Prostate gland (tissue), 2 donors: ENCODE results near the gene SH3GL3.

Source experiments
- POLR2A ChIP-seq: fragments of 450-650 bp; IDR thresholded peaks from one replicate; pipeline ENCODE4 v1.6.1; 2016; ENCODE audit warnings: antibody characterized with exemption, mild to moderate bottlenecking
- TF ChIP-seq, protein P1 (sequence below), 4 experiments: fragments of 200-600 bp in 2 of 4; fragments of 450-650 bp in 2 of 4; sonication (generic) in 2 of 4; IDR thresholded peaks; 1 replicate in 3 of 4; 2 replicates in 1 of 4; pipeline ENCODE4 v1.5.1; 2016 to 2019; ENCODE audit warnings: antibody characterized with exemption in 4 of 4, mild to moderate bottlenecking in 2 of 4, moderate library complexity in 2 of 4

DNA sequence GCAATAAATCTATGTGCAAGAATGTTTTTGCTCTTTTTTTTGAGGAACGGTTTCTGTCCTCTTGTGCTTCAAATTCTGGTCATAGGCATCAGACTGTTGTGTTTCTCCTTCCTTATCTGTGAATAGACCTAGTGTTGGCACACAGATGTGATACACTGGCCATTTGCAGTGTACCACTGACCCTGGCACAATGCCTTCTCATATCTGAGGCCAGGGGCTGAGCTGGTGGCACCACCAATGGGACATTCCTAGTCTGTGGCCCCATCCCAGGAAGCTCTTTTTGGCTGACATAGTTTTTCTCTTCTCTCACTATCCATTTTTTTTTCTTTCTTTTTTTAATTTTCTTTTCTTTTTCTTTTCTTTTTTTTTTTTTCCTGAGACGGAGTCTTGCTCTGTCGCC is 40.4 kb downstream of the SH3GL3 start:
- TF ChIP-seq POLR2A: no peak
- TF ChIP-seq, protein P1, sequence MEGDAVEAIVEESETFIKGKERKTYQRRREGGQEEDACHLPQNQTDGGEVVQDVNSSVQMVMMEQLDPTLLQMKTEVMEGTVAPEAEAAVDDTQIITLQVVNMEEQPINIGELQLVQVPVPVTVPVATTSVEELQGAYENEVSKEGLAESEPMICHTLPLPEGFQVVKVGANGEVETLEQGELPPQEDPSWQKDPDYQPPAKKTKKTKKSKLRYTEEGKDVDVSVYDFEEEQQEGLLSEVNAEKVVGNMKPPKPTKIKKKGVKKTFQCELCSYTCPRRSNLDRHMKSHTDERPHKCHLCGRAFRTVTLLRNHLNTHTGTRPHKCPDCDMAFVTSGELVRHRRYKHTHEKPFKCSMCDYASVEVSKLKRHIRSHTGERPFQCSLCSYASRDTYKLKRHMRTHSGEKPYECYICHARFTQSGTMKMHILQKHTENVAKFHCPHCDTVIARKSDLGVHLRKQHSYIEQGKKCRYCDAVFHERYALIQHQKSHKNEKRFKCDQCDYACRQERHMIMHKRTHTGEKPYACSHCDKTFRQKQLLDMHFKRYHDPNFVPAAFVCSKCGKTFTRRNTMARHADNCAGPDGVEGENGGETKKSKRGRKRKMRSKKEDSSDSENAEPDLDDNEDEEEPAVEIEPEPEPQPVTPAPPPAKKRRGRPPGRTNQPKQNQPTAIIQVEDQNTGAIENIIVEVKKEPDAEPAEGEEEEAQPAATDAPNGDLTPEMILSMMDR (IDR thresholded peaks at IDR 0.05): no peak
